GM21515 (cell line): Measurements from ENCODE around the gene AURKAIP1.

Source experiments
- ATAC-seq: cut with Tn5 transposase; IDR thresholded peaks from one replicate; pipeline ENCODE4 v1.9.1; 2021; ENCODE audit not compliant: unreplicated experiment

AURKAIP1 gene

DNA sequence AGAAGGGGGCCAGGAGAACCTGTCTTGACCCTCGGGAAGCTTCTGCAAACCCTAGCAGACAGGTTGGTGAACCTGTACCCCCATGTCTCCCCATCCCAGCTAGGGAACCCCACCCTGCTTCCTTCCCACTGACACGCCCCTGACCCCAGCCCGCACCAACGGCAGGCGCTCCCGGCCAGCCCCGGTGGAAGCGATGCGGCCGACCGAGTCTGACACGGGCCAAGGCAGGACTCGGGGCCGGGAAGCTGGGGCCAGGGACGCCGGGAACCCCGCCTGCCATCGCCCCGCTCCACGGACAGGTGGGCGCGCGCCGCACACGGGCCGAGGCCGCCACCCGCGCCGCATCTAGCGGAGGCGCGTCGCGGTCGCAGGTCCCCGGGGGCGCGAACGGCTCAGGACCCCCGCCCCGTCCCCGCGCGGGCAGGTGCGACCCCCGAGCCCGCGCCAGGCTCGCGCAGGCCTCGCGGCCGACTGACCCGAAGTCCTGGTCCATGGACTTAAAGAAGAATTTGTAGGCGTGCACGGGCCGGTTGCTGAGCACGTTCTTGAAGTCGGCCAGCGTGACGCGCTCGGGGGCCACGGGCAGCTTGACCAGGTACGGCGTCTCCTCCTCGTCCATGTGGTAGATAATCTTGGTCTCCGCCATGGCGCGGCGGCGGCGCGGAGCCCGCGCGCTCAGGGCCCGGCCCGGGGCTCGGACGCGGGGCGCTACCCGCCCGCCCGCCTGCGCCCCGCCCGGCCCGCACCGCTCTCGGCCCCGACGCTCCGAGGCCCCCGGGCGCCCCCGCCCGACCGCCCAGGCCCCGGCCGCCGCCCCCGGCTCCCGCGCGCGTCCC, 26.4 kb downstream of the AURKAIP1 start:
- peak; percentile 9 for ATAC-seq

DNA sequence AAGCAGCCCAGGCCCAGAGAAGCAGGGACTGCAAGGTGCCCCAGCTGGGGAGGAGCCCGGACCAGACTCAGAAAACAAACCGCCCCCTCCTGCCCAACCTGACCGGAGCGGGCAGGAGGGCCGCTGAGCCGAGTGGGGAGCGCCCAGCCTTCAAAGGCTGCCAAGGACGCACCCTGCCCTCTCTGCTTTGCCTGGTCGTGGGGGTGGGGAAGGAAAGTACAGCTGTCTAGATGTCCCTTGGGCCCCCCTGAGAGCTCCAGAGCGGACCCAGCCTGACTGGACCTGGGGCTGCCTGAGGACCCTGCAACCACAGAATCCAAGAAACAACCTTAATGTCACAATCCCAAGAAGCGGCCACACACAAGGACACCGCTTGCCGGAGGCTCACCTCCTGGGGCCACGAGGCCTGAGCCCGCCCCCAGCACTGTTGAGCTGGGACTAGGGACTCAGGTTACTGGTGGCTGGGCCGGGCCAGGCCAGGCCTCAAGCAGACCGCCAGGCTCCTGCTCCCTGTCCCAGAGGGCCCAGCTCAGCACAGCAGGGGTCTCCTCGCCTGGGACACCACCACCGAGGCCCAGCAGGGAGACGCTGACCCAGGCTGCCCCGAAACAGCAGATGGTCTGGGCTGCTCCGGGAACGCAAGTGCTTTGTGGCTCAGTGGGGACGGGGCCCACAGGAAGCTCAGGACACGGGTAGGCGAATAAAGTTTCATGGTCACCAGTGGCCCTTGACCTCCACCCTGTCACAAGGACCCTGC, 27.2 kb downstream of the AURKAIP1 start:
- no peak for ATAC-seq

DNA sequence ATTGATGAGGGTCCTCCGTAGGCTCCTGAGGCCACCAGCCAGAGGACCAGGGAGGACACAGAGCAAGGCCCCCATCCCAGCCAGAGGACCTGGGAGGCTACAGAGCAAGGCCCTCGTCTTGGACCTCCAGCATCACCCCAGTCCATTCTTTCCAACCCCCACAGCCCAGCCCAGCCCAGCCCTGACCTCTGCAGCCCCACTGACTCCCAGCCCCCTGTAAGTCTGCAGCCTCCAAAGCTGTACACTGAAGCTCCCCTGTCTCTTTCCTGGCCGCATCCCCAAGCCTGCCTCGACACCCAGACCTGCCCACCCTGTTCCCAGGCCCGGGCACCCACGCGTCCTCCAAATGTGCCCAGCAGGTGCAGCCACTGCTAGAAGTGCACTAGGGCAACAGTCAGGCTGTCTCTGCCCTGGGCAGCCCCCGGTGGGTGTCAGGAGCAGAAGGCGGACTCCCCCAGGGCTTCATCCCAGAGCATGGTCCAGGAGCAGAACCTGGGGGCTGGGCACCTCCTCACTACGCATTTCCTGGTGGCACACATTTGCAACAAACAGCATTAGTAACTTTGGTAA, 27.9 kb downstream of the AURKAIP1 start:
- ATAC-seq, result no peak

DNA sequence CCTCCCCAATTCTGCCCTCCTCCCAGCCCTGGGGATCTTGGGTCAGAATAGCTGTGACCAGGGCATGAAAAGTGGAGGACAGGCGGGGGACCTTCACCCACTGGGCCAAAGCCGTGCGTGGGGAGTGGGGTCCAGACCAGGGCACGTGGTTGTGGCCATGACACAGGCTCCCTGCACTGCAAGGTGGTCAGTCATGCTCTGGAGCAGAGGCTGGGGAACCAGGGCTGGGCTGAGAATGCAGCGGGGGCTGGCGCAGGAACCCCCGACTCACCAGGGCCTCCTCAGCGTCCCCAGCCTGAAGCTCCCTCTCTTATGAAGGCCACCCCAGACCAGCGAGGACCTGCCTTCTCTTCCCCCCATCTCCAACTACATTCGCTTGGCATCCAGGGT, 28.5 kb downstream of the AURKAIP1 start:
- no peak for ATAC-seq

DNA sequence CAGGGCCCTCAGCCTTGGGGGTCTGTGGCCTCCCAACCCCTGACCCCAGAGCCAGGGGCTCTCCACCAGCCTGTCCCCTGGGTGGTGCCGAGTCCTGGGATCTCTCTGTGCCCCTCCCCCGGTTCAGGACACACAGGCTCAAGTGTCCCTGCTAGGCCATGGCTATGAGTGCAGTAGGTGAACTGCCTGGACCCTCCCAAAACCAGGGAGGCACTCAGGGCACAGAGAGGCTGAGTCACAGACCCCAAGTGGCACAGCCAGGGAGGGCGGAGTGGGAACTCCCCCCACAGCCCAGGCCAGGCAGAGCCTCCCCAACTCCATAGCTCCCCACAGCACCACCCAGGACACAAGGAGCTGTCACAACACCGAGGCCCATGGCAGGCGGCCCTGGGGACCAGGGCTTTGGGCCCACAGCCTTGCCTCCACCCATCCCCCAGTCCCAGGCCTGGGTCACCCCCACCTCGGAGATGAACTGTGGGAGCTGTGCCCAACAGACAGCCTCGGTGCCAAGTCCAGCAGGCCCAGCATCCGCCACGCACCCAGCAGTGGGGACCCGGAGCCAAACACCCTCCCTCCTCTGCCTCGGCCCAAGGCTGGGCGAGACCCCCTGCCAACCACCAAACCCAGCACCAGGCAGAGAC, 29.0 kb downstream of the AURKAIP1 start:
- ATAC-seq, result no peak

DNA sequence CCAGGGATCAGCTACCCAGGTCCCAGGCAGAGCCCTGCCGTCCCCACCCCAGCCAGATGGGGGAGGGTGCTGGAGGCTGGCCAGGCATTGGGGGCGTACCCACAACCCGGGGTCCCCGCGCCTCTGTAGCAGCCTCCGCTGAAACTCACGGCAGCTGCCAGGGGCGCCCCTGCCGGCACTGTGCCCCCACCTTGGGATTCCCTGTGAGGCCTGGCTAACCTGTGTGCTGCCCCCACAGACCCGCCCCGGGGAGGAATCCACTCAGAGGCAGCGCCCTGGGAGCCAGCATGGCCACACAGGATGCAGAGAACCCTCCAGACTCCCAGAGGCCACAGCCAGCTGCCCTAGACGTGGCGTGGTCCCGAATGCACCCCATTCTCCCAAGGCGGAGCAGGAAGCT, 29.6 kb downstream of the AURKAIP1 start:
- no peak for ATAC-seq

DNA sequence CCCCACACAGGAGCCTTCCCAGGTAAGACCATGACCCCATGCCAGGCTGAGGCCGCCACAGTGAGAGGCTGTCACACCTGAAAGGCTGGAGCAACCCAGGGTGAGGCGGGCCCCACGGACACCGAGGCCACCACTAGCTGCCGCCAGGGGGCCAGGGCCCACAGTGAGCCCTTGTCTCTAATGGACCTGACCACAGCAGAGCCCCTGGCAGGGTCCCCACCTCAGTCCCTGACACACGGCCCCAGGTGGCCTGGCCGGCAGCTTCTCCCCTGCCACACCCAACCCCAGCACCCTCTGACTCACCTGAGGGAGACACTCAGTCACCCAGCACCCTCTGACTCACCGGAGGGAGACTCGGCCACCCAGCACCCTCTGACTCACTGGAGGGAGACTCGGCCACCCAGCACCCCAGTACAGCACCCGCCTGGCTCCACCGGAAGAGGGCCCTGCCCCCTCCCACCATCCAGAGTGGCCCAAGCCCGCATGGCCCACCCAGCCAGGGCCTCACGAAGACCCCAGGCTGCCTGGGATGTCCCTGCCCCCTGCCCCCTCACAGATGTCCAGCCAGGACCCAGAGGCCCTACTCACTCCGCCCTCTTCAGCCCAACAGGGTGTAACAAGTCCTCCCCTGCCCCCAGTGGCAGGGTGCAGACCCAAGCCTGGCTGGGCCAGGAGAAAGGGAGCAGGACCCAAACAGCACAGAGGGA, 30.2 kb downstream of the AURKAIP1 start:
- ATAC-seq, result no peak

DNA sequence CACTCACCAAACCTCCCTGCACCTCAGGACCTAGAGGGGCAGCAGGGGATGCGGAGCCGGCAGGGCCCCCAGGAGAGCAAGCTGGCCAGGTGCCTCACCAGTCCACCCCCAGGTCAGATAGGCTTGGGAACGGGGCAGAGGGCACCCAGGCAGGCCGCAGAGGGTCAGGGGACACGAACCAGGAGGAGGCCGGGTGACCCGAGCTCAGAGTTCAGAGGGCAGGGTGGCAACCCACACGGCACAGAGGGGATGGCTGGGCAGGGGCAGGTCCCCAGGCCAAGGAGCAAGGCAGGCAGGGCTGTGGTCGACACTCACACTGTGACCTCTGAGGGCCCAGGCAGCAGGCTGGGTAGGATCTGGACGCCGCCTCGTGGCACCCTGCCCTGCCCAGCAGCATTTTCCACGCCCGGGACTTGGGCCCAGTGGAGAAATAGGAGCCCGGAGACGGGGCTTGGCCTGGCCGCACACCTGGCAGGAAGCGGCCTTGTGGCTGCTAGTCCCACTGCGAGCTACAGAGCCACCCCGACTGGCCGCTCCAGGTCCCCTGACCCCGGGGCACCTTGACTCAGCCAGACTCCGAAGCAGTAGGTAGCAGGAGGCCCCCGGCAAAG, 31.1 kb downstream of the AURKAIP1 start:
- ATAC-seq, result no peak

DNA sequence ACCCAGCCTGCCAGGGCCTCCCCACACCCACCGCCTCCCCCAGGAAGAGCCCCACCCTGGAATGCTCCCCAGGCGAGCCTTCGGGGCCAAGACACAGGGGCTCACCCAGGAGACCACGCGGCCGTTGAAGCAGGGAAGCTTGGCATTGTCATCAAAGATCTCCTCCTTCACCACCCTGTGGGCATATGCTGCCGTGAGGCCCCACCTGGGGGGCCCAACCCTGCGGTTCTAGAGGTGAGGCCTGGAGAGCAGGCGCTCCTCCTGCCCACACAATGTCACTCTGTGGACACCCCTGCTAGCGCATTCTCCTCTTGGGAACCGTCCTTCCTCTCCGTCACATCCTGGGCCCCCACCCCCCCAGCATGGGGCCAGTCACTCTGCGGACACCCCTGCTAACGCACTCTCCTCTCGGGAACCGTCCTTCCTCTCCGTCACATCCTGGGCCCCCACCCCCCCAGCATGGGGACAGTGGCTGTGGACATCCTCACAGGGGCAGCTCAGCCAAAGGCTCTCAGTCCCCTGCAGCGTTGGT, 32.4 kb downstream of the AURKAIP1 start:
- ATAC-seq, result no peak

DNA sequence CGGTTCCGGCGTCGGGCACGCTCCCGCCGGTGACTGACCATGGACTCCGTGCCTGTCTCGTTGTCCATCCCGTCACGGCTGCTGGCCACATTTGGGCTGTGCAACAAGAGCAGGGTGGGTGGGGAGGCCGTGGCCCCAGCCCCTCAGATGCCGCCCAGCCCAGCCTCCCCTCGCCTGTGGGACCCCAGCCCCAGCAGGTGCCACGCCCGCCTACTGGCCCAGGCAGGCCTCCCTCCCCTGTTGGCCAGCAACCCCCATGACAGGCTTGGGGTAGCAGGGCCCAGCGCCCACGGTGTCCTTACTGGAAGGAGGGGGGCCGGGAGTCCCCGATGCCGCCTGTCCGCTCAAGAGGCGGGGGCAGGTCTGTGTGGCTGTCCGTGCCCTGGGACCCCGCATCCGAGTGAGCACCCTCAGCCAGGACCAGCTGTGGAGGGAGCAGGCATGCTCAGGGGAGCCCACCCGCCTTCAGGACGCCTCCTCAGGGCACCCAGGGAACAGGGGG, 32.9 kb downstream of the AURKAIP1 start:
- ATAC-seq, result no peak

DNA sequence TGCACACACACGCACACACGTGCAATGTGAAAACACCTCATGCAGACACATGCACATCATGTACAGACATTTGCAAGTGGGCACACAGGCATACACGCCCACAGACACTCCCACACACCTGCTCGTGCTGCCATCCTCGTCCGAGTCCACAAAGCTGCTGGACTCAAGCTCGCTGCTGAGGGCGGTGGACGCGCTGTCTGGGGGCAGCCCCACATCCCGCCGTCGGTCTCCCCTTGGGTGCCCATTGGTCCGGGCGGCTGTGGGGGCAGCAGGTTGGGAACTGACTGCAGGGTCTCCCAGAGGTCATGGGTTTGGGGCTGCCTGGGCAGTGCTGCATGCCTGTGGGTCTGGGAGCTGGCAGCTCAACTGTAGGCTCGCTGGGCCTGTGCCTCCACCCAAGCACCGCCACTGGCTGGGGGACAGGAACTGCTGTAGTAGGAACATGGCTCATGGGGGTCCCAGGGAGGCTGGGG, 33.4 kb downstream of the AURKAIP1 start:
- no peak for ATAC-seq

DNA sequence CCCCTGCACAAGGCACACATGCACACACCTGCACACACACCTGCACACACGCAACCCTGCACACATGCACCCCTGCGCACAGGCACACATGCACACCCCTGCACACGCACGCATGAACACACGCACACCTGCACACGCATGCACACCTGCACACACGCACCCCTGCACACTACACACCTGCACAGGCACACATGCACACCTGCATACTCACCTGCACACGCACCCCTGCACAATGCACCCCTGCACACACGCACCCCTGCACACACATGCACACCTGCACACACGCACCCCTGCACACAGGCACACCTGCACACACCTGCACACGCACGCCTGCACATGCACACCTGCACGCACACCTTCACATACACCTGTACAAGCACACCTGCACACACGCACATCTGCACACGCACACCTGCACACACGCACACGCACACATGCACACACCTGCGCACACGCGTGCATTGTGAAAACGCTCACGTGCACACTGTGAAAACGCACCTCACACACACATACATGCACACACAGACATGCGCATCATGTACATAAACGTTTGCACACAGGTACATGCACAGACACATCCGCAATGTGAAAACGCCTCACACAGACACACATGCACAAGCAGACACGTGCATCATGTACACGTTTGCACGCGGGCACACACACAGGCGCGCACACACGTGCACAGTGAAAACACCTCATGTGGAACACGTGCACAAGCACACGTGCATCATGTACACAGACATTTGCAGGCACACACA, 34.0 kb downstream of the AURKAIP1 start:
- no peak for ATAC-seq

DNA sequence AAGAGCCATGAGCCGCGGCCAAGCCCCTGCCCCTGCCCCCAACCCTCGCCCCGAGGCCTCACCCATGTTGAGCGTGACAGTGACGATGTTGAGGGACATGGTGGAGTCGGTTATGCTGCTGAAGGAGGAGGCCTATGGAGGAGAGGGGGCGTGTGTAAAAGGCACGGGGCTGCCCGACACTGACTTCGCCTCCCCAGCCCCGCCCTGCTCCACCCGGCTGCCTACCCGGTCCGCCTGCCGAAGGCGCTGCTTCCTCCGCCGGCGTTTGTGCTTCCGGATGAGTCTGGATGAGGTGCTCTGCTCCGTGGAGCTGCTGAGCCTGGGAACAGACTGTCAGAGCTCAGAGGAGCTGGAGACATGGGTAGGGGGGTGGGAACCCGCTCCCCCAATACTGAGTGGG, 34.8 kb downstream of the AURKAIP1 start:
- no peak for ATAC-seq

DNA sequence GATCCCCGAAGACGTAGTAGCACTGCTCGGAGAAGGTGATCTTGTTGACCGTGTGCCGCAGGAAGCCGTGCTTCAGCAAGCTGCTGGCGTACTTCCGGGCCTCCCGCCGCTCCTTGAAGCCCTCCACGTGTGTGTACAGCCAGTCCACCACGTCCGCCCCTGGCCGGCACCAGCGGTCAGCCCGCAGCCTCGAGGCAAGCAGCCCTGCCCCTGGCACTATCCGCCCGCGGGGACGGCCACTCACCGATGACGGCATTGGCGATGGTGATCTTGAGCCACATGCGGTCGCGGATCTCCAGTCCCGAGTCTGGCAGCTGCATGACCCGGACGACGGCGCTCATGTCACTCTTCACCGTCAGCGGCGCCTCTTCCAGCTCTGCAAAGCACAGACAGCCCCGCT, 36.7 kb downstream of the AURKAIP1 start:
- no peak for ATAC-seq

DNA sequence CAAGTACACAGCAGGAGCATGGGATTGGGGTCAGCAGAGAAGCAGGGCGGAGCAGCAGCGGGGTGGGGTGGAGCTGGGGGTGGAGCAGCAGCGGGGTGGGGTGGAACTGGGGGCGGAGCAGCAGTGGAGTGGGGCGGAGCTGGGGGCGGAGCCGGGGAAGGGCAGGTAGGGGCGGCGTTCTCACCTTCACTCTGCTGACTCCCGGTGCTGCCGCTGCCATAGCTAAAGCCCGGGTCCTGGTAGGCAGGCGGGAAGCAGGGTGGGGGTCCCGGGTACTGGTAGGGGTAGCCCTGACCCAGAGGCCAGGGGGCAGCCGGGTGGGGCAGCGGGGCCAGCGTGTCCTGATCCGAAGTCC, 37.2 kb downstream of the AURKAIP1 start:
- no peak for ATAC-seq

DNA sequence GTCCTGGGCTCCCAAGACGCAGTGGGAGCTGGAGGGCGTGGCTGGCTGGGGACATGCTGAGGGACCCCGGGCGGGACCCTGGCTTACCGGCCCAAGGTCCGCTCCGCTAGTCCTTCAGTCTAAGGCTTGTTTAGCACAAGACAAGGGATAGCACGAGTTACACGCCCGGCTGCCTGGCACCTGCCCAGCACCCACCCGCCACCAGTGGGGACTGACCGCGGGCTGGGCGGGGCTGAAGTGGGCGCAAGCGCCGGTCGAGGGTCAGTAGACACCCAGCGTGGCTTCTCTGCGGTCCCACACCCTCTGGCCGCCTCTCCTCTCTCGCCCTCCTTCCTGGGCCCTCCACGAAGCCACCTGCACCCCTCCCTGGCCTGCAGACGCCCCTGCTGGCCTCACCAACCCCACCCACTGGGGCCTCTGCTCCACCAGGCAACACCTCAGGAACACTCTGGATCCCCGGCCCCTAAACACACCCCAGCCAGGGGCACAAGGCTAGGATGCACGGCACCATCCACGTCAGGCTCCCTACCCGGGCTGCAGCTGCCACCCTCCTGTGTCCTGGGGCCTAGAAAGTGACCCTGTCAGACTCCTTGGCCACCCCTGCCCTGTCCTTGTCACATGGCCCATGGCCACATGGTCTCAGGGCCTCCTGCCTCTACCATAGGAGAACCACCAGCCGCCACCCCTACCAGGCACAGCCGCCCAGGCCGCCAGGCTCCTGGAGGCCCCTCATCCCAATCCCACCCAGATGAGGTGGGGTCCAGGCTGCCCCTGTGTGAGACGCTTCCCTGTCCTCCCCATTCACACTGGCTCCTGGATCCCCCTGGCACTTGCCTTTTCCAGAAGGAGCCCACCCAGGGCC, 37.8 kb downstream of the AURKAIP1 start:
- no peak for ATAC-seq

DNA sequence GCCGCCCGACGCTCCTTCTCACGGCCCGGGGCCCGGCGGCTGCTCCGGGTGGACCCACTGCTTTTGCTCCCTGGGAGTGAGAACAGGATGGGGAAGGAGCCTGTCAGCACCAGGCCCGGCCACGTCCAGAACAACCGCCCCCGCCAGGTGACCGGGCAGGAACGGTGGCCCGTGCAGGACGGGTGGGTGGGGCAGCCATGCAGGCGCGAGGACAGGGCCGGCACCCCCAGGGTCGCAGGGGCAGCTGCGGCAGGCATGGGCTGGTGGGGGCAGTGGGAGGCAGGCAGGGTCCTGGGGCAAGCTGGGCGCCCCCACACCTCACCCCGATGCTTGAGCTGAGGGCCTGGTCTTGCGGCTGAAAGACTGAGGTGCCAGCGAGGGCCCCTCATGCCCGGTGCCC, 38.6 kb downstream of the AURKAIP1 start:
- ATAC-seq, result no peak

DNA sequence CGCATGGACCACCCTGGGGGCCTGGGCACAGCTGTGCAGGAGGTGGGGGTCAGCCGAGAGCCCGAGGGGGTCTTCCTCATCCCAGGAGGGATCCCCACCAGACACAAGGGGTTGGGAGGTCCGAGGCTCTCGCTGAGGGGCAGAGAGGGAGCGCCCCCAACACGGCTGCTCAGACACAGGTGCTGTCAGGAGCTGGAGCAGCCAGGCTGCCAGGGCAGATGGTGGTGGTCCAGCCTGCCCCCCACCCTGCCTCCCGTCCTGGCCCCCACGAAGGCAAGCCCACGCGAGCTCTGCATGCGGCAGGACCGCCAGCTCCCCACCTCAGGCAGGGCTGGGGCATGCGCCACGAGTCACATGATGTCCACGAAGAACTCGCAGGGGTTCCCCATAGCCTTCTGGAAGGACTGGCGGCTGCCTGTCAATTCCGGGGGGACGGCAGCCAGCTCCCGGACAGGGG, 39.2 kb downstream of the AURKAIP1 start:
- ATAC-seq, result no peak
